ENCODE results near the gene ZNF385A.
A peak's percentile ranks its signal among the peaks of the same experiment; 100 is the strongest.

ZNF385A gene

DNA sequence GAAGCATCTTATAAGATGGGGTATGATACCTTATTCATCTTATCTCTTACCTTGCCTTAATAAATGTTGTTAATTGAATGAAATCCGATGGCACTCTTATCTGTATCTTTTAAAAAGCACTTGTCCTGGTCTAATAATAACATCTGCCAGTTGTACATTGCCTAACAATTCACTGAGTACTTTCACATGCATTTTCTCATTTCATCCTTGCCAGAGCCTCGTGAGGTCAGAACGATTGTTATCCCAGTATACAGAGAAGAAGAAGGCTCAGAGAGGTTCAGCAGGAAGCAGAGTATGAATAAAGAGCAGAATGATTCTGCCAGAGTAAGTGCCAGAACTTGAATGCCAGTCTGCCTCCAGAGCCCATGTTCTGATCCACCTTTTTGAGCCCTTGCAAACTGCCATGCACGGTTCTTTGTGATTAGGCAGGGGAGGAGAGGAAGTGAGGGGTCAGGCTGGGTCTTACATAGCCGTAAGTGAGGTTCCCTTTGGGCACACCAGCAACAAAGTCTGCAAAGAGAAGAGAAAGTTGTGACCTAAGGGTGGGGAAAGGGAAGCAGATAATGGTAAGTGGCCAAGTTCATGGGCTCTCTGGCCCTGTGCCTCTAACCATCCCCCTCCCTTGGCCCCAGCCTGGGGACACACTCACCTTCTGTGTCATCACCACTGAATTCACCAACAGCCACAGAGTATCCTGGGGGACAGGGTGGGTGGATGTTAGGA lies 22.8 kb upstream of the ZNF385A start:
- TF ChIP-seq POLR2A (IDR thresholded peaks at IDR 0.05; ENCODE audit: low read depth, low read length), result no peak

DNA sequence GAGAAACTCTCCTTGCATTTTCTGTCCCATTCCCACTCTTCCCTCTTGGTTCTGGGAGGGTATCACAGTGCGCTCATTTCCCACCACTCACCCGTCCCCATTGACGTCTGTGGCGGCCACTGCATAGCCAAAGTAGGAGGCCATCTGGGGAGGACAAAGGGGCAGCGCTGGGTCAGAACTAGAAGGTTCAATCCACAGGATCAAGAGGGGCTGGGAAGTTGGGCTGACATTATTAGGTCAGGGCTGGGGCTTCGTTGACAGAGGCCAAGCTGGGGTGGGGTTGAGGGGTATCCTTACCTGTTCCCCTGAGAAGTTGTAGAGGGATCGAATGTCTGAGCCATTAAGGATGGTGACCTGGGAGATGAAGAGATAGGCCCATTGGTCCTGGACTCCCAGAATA lies 21.0 kb upstream of the ZNF385A start:
- no peak for FAIRE-seq
- DNase-seq (ENCODE audit: insufficient read length, low spot score), result no peak
- TF ChIP-seq POLR2A (IDR thresholded peaks at IDR 0.05; ENCODE audit: low read depth, low read length), result no peak

More for the DNA sequence above, 22.8 kb upstream of the ZNF385A start:
- DNase-seq (ENCODE audit: insufficient read length, low spot score) (no peak), FAIRE-seq (no peak)

DNA sequence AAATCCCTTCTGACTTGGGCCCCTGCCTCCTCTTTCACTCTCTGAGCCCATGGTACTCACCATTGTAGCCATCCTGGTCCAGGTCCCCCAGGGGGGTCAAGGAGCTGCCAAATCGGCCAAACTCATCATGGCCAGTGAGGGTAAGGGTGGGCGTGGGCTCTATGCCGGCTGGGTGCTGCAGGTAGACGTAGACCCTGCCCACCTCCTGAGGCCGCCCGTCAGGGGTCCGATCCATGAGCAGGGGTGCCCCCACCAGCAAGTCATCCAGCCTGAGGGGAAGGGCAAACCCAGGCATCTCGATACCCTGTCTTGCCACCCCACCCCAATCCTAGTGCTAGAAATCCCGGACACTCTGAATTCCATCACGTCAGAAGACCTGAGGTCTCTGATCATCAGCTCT lies 20.6 kb upstream of the ZNF385A start:
- TF ChIP-seq POLR2A (IDR thresholded peaks at IDR 0.05; ENCODE audit: low read depth, low read length), result no peak
- no peak for FAIRE-seq
- DNase-seq (ENCODE audit: insufficient read length, low spot score), result no peak

DNA sequence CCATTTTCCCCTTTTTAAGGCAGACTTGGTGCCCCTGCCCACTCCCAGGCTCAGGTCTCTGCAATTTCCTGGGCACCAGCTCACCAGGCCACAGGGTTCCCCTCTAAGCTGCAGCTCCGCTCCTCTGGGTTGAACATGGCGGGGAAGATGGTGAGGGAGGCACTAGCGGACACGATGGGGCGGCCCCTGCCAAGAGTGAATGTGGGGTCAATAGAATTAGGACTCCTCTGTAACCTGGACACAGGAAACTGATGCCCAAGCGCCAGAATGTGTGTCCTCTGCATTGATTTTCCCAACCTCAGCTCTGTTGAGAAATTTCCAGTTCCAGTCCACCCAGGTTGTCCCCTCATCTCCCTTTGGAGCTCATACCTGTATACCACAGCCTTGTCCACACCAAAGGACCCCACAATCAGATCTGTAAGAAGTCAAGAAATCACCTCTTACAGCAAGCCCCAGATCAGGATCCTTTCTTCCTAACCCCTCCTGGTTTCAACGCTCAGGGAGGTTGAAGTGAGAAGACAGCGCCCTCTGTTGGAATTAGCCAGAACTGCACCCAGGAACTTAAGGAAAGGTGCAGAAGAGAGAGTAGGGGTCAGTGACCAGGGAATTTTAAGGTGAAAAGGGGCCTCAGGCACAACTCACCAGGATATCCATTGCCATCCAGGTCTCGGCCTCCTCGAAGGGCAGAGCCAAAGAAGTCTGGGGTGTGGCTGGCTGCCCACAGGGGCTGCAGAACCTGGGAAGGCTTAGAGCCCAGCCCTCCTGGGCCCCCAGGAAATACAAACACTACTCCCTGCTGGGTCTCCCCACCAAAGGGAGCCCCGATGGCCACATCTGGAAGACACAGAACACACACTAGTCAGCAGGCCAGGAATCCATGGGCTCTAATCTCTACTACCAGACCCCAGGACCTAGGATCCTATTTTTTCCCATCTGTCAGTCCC lies 19.8 kb upstream of the ZNF385A start:
- FAIRE-seq, result no peak
- no peak for TF ChIP-seq POLR2A (IDR thresholded peaks at IDR 0.05; ENCODE audit: low read depth, low read length)
- no peak for DNase-seq (ENCODE audit: insufficient read length, low spot score)

DNA sequence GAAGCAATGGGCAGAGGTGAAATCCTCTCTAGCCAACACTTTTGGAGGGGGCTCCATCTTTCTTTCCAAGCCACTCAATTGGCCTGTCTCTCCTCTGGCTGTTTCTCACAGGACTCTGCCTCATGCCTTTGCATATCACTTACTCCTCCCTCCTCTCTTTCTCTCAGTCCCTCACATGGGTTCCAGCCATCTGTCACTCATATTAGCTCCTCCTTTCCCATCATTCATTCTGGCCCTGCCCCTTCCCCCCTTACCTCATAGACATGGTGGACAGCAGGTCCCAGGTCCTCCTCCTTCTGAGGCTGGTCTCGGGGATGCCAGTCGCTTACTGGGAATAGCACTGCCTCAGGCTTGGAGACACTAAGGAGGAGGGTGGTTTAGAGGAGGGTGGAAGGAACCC lies 16.6 kb upstream of the ZNF385A start:
- DNase-seq (ENCODE audit: insufficient read length, low spot score), result no peak
- FAIRE-seq, result no peak
- no peak for TF ChIP-seq POLR2A (IDR thresholded peaks at IDR 0.05; ENCODE audit: low read depth, low read length)

DNA sequence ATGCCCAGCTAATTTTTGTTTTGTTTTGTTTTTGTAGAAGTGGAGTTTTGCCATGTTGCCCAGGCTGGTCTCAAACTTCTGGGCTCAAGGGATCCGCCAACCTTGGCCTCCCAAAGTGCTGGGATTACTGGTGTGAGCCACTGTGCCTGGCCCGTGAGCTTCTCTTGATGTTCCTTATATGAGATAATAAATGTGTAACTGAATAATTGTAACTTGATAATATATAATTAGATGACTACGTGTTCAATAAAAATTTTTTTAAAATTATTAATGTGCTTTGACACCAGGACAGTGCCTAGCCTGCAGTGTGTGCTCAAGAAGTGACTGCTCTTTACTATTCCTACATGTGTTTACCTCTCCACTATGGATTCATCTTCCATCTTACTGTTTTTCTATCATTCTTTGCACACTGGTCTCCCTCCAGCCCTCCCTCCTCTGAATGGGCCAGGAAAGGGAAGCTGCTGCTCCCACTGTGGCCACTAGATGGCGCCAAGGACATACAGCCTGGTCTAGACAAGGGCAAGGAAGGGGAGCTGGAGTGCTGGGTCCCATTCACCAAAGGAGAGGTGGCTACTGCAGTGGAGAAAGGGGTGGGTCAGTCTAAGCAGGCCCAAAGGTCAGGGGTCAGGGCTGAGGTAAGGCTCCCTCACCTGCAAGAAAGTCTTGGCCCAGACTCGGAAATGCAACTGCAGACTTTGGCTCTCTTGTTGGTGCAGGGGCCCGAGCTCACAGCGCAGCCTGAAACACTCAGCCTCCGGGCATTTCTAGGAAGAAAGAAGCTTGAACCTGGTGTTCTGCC lies 14.7 kb upstream of the ZNF385A start:
- DNase-seq (ENCODE audit: insufficient read length, low spot score) (peak; percentile 78), FAIRE-seq (no peak)
- TF ChIP-seq POLR2A (IDR thresholded peaks at IDR 0.05; ENCODE audit: low read depth, low read length), result no peak

DNA sequence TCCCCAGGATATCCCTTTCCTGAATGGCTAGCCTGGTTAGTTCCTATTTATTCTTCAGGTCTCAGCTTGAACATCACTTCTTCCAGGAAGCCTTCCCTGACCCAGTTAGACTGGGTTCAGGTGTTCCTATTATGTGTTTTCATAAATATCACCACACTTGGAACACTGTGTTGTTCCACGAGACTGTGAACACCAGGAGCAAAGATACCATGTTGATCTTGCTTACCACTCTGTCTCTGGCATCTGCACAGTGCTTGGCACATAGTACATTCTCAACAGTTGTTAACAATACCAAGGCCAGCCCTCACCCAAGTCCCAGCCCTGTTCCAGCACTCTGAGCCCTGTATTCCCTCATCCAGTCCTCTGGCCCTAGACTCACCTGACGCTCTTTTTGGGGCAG lies 13.7 kb upstream of the ZNF385A start:
- no peak for FAIRE-seq
- no peak for TF ChIP-seq POLR2A (IDR thresholded peaks at IDR 0.05; ENCODE audit: low read depth, low read length)

DNA sequence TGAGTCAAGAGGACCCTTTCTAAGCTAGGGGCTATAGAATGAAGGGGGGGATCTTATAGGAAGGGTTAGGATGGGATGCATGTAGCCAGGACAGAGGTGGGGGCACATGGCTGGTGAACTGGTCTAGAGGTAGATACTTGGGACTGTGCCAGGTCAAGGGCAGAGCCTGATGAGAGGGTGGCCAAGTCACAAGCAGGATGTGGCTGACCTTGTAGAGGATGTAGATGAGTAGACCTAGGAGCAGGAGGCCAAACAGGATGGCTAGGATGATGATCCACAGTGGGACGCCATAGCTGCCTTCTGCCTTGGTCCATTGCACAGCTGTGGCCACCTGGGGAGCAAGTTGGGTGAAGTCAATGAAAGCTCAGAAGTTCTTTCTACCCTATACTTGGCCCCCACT lies 12.6 kb upstream of the ZNF385A start:
- no peak for TF ChIP-seq POLR2A (IDR thresholded peaks at IDR 0.05; ENCODE audit: low read depth, low read length)
- no peak for DNase-seq (ENCODE audit: insufficient read length, low spot score)
- no peak for FAIRE-seq

More for the DNA sequence above, 13.7 kb upstream of the ZNF385A start:
- DNase-seq (ENCODE audit: insufficient read length, low spot score), result no peak

DNA sequence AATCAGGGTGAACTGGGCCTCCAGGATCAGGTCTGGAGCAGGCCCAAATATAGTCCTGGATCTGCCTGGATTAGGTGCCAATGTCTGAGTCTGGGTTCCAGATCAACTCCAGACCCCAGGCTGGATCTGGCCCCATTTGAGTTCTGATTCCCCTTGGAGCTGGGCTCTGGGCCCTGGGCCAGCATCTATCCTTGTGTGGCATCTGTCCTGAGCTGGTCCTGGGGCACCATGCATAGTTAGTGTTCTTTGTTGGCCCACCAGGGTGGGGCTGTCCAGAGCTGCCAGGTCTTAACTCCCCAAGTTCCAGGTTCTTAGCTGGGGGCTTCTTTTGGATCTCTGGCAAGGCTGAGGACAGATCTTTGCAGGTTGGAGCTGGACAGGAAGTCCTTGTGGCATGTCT lies 11.0 kb upstream of the ZNF385A start:
- TF ChIP-seq POLR2A (IDR thresholded peaks at IDR 0.05; ENCODE audit: low read depth, low read length), result no peak
- FAIRE-seq (no peak), DNase-seq (ENCODE audit: insufficient read length, low spot score) (no peak)

DNA sequence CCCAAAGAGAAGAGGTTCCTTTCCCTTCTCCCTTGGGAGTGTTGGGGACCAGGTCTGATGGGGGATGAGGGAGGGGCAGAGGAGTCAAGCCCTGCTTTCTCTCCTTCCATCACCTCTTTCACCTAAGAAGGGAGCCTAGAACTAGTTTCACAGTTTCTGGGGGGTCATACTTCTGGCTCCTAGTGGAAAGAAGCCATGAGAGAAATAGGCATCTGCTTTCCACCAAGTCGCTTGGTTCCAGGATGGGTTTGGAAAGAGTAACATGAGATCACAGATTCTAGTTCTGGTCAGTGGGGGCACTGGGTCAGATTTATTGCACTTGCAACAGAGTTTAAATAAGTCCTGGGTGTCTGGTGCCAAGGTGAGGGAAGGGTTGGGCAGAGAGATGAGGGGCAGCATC lies 10.5 kb upstream of the ZNF385A start:
- DNase-seq (ENCODE audit: insufficient read length, low spot score) (no peak), FAIRE-seq (no peak)
- no peak for TF ChIP-seq POLR2A (IDR thresholded peaks at IDR 0.05; ENCODE audit: low read depth, low read length)

DNA sequence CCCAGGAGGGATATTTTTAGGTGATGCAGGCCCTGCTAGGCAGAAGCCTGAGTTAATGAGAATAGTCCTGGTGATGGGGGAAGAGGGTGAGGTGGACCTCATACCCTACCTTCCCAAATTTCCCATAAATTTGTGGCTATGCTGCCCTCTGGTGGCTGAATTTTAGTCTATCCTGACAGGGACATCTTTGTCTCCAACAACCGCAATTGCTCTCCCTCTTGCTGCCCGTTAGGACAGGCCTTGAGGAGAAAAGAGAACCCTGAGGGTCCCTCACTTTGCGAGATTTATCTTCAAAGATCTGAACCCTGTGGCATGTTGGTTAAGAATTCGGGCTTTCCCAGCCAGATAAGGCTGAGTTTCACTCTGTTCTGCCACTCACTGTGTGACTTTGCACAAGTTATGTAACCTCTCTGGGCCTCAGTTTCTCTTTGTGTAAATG lies 9.8 kb upstream of the ZNF385A start:
- FAIRE-seq (no peak), DNase-seq (ENCODE audit: insufficient read length, low spot score) (no peak)
- no peak for TF ChIP-seq POLR2A (IDR thresholded peaks at IDR 0.05; ENCODE audit: low read depth, low read length)

DNA sequence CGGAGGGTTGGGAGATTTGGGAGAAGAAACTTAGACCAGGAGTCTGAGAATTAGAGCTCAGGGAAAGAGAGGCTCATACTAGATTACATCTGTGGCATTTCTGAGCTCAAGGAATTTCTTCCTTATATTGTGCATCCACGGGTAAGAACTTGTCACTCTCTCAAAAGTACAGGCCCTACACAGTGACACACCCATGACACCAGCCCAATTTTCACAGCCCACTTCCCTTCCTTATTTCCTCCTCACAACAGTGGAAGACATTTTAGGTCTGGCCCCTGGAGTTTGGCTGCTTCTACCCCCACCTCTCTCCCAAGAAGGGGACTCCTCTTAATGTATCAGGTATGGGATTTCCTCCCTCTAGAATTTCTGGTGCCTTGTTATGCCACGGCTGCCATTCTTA lies 9.2 kb upstream of the ZNF385A start:
- FAIRE-seq (no peak), DNase-seq (ENCODE audit: insufficient read length, low spot score) (no peak)
- no peak for TF ChIP-seq POLR2A (IDR thresholded peaks at IDR 0.05; ENCODE audit: low read depth, low read length)

DNA sequence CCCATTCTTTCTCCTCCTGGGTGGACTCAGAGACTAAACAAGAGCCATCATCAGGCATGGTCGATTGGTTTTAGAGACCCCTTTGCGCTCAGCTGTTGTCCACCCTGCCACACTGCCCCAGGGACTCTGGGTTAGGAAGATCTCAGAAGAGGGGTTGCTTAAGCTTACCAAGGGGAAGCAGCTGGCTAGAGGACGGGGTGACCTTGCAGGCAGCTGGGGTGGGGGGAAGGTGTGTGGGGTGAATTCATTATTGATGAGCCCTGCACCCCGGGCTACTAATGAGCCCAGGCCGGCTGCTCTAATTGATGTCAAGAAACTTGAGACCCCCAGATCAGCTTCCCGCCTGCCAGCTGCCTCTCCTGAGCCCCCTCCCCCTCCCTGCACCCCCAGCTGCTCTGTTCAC lies 8.7 kb upstream of the ZNF385A start:
- TF ChIP-seq POLR2A (IDR thresholded peaks at IDR 0.05; ENCODE audit: low read depth, low read length), result no peak
- no peak for DNase-seq (ENCODE audit: insufficient read length, low spot score)
- FAIRE-seq, result no peak

All from H54 (cell line).